Right cardiac atrium (tissue), 5 donors: ENCODE measurements around the gene PLSCR2. TPM values are rescaled to one million over a fixed set of nuclear protein-coding genes. Genes with fewer than 3 reads are reported as not detected.
"Not testable (repeated sequence)": the region's sequence is repeated elsewhere in the genome, so short reads cannot be mapped to it uniquely, and the experiment has no call there.

ENCODE experiments used
- ATAC-seq, 2 donors: fragments of 200-7000 bp; cut with Tn5 transposase; one replicate each; pipeline versions ENCODE4 v1.8.0 to v1.9.1; 2020; ENCODE audit warnings: moderate library complexity in 2 of 2, mild to moderate bottlenecking in 1 of 2
- DNase-seq, 3 donors: peaks; one replicate each; pipeline ENCODE4 v3.0.0-alpha.2; 2020
- H3K27ac ChIP-seq: one replicate; pipeline ENCODE4 v1.5.1; 2013; ENCODE audit warnings: mild to moderate bottlenecking, low read length, control low read depth, moderate library complexity
- H3K27me3 ChIP-seq: one replicate; pipeline ENCODE4 v1.6.1; 2013; ENCODE audit not compliant: control insufficient read depth, insufficient read depth
- H3K4me1 ChIP-seq: one replicate; pipeline ENCODE4 v1.6.1; 2013; ENCODE audit warnings: low read length; ENCODE audit not compliant: control insufficient read depth, insufficient read depth
- H3K4me3 ChIP-seq: one replicate; pipeline ENCODE4 v1.5.1; 2013; ENCODE audit warnings: low read length, control low read depth
- H3K9me3 ChIP-seq: one replicate; pipeline ENCODE4 v1.6.1; 2013; ENCODE audit warnings: low read length; ENCODE audit not compliant: control insufficient read depth
- WGBS: extraction: QIAGEN DNeasy Blood & Tissue Kit; methylation state at CpG from one replicate; pipeline ENCODE4 v1.1.7; 2013; 5-methylcytosine and 5-hydroxymethylcytosine counted together
- intact Hi-C, 4 donors: fragments of 100-400 bp; cut with DNase I; formaldehyde crosslinking; loops; one replicate each; pipeline versions ENCODE4 v1.11.0 to v1.14.0; 2022 to 2023
- polyA plus RNA-seq: library from polyadenylated mRNA; stranded (reverse); fragments of 200-250 nt; gene quantifications from one replicate; pipeline ENCODE4 v1.2.3, GENCODE V29; 2013
- total RNA-seq, 4 donors: library from RNA; stranded (reverse); fragmentation: NEBNext Ultra II Directional; extraction: Animal tissue kit (Norgen Biotek cat#: 25700); gene quantifications; one replicate each; pipeline ENCODE4 v1.2.1, GENCODE V29; 2021
- donor health status: healthy with polysubstance abuse.
- donor health status: DM: no; HTN: yes; CAD: no.
- donor health status: DM: no; HTN: no; CAD: no.
- donor health status: DM: no; HTN: yes; CAD: no; lungs with severe emphysema.
- donor health status: DM: yes; HTN: yes; CAD: no.

PLSCR2 gene
- total and polyA plus RNA-seq, 5 donors, result 0.23 TPM; not detected in 4

GRCh38 chr3:146464005-146464595 lies 5.3 kb downstream of the PLSCR2 start:
- WGBS, result 95% methylated on average over 2 of the region's 2 CpGs
- intact Hi-C loops, result no loop called here

GRCh38 chr3:146454796-146455195 lies 14.6 kb downstream of the PLSCR2 start:
- H3K9me3 ChIP-seq, result no peaks in the 10 kb centered on the region
- no peaks in the 10 kb centered on the region for H3K27me3 ChIP-seq
- no peak overlapping the region for H3K4me3 ChIP-seq
- H3K27ac ChIP-seq, result no peak overlapping the region
- 79% methylated on average over 3 of the region's 3 CpGs for WGBS
- H3K4me1 ChIP-seq, result no peaks in the 10 kb centered on the region
- DNase-seq (no peak), ATAC-seq (no peak)
- intact Hi-C loops, result no loop called here

More at GRCh38 chr3:146464005-146464595, 5.3 kb downstream of the PLSCR2 start:
- no peaks in the 10 kb centered on the region for H3K4me1 ChIP-seq
- H3K9me3 ChIP-seq, result no peaks in the 10 kb centered on the region
- DNase-seq, result no peak
- H3K27ac ChIP-seq, result no peak overlapping the region
- H3K27me3 ChIP-seq, result no peaks in the 10 kb centered on the region
- H3K4me3 ChIP-seq, result no peak overlapping the region
- ATAC-seq, result no peak

- intact Hi-C loops, result no loop called here
- peaks cover 5% of the 10 kb centered on the region for H3K9me3 ChIP-seq
- H3K27ac ChIP-seq, result no peak overlapping the region
- no peaks in the 10 kb centered on the region for H3K27me3 ChIP-seq
- H3K4me1 ChIP-seq, result no peaks in the 10 kb centered on the region
- no peak for ATAC-seq
- no peak overlapping the region for H3K4me3 ChIP-seq
- DNase-seq, result no peak
These were observed 19.7 kb downstream of the PLSCR2 start for GRCh38 chr3:146449613-146450012.

- Histone ChIP-seq H3K9me3 (peaks cover 5% of the 10 kb centered on the region), H3K27ac (no peak overlapping the region), H3K4me1 (no peaks in the 10 kb centered on the region), H3K27me3 (no peaks in the 10 kb centered on the region), H3K4me3 (no peak overlapping the region)
- intact Hi-C loops, result no loop called here
- 38% methylated on average over 1 of the region's 1 CpG for WGBS
- no peak for ATAC-seq
- no peak for DNase-seq
These were observed 20.3 kb downstream of the PLSCR2 start for GRCh38 chr3:146449076-146449475.

- Histone ChIP-seq H3K4me1 (no peaks in the 10 kb centered on the region), H3K27ac (no peak overlapping the region), H3K27me3 (no peaks in the 10 kb centered on the region), H3K9me3 (peaks cover 5% of the 10 kb centered on the region), H3K4me3 (no peak overlapping the region)
- DNase-seq (no peak), ATAC-seq (no peak)
- intact Hi-C loops, result no loop called here
- 94% methylated on average over 1 of the region's 1 CpG for WGBS
These were observed 23.3 kb downstream of the PLSCR2 start for GRCh38 chr3:146446026-146446425.

GRCh38 chr3:146440310-146440709 lies 29.1 kb downstream of the PLSCR2 start:
- H3K4me3 ChIP-seq, H3K27me3 ChIP-seq, H3K4me1 ChIP-seq, ATAC-seq, intact Hi-C loops, DNase-seq, H3K27ac ChIP-seq, H3K9me3 ChIP-seq: not testable (repeated sequence)
- 87% methylated on average over 5 of the region's 5 CpGs for WGBS

GRCh38 chr3:146432066-146432465 lies 37.3 kb downstream of the PLSCR2 start:
- Histone ChIP-seq H3K4me1 (peaks cover 2% of the 10 kb centered on the region), H3K27me3 (no peaks in the 10 kb centered on the region), H3K9me3 (peaks cover 2% of the 10 kb centered on the region), H3K27ac (no peak overlapping the region), H3K4me3 (no peak overlapping the region)
- ATAC-seq (no peak), DNase-seq (no peak)
- intact Hi-C loops, result no loop called here
- WGBS, result 68% methylated on average over 1 of the region's 1 CpG

GRCh38 chr3:146431240-146431639 lies 38.1 kb downstream of the PLSCR2 start:
- peaks cover 2% of the 10 kb centered on the region for H3K4me1 ChIP-seq
- no peak for ATAC-seq

GRCh38 chr3:146425341-146425740 lies 44.0 kb downstream of the PLSCR2 start:
- Histone ChIP-seq H3K4me1 (no peaks in the 10 kb centered on the region), H3K27ac (no peak overlapping the region), H3K9me3 (peaks cover 2% of the 10 kb centered on the region), H3K27me3 (no peaks in the 10 kb centered on the region), H3K4me3 (no peak overlapping the region)
- intact Hi-C loops, result no loop called here
- 79% methylated on average over 1 of the region's 1 CpG for WGBS
- no peak for ATAC-seq
- DNase-seq, result no peak

More at GRCh38 chr3:146431240-146431639, 38.1 kb downstream of the PLSCR2 start:
- intact Hi-C loops, result no loop called here
- Histone ChIP-seq H3K27me3 (no peaks in the 10 kb centered on the region), H3K9me3 (peaks cover 2% of the 10 kb centered on the region), H3K4me3 (no peak overlapping the region), H3K27ac (no peak overlapping the region)
- no peak for DNase-seq

- intact Hi-C loops, result no loop called here
- ATAC-seq, result no peak
- WGBS, result 78% methylated on average over 5 of the region's 5 CpGs
- Histone ChIP-seq H3K4me3 (no peak overlapping the region), H3K27me3 (no peaks in the 10 kb centered on the region), H3K4me1 (no peaks in the 10 kb centered on the region), H3K27ac (no peak overlapping the region), H3K9me3 (no peaks in the 10 kb centered on the region)
- DNase-seq, result no peak
These were observed 47.3 kb downstream of the PLSCR2 start for GRCh38 chr3:146421819-146422759.

GRCh38 chr3:146416366-146416765 lies 53.0 kb downstream of the PLSCR2 start:
- intact Hi-C loops, result no loop called here
- H3K27ac ChIP-seq, result no peak overlapping the region
- no peak for ATAC-seq
- WGBS, result 73% methylated on average over 2 of the region's 2 CpGs
- no peak overlapping the region for H3K4me3 ChIP-seq
- H3K9me3 ChIP-seq, result peaks cover 3% of the 10 kb centered on the region
- no peak for DNase-seq
- no peaks in the 10 kb centered on the region for H3K27me3 ChIP-seq
- H3K4me1 ChIP-seq, result no peaks in the 10 kb centered on the region
